ENCODE measurements around the gene SMARCC1. TPM values are rescaled to one million over a fixed set of nuclear protein-coding genes. Genes with fewer than 3 reads are reported as not detected.

SMARCC1 gene
- total RNA-seq, 2 donors from 2014 or later: 37.2 to 38.7 TPM

DNA sequence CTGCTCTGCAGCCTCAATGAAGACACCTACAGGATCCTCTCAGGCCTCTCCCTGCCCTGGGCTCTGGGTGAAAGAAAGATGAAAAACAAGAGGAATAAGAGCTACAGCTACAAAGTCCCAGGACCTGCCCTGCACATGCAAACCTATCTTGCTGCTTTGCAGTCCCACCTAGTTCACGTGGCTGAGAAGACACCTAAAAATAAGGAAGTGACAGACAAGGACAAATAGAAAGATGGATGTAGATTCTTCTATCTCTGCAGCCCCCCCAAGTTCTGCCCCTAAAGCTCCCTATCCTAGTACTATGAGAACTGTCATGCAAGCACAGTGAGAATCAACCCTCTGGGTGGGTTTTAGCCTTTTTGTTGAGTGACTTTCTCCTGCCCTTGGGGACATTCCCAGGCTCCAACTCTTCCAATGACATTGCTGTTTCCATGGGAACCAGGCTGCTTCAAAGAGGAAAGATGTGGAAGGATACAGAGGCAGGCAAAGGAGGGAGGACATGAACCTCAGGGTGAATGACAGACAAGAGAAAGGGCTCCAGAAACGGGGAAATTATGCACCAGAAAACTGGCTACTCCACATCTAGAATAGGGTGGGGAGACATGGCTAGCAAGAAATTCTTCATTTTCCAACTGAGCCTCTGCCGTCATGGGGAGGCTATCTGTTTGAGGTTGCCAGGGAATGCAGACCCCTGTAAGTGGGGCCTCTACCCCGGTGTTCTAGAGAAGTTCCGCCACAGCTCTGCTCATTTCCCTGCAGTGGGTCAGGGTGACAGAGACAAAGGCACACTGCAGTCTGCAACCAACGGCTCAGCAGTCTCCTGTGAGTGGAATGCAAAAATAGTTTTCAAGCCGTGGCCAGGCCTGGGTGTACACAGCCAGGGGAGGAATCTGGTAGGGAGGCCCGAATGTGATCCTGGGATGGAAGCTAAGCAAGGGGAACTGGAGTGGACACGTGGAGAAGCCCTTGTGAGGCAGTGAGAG, 208.2 kb downstream of the SMARCC1 start:
- Histone ChIP-seq H3K9me3 (no peaks in the 10 kb centered on the region), H3K36me3 (no peaks in the 10 kb centered on the region), H3K27ac (no peak overlapping the region), H3K4me1 (ENCODE audit: control insufficient read depth in 1 of 2, low read depth in 2 of 2) (peaks cover 0 to 8% of the 10 kb centered on the region in 2 donors), H3K4me3 (no peak overlapping the region), H3K27me3 (replicated peaks; ENCODE audit: insufficient read depth) (no peaks in the 10 kb centered on the region)
- TF ChIP-seq, protein P1, sequence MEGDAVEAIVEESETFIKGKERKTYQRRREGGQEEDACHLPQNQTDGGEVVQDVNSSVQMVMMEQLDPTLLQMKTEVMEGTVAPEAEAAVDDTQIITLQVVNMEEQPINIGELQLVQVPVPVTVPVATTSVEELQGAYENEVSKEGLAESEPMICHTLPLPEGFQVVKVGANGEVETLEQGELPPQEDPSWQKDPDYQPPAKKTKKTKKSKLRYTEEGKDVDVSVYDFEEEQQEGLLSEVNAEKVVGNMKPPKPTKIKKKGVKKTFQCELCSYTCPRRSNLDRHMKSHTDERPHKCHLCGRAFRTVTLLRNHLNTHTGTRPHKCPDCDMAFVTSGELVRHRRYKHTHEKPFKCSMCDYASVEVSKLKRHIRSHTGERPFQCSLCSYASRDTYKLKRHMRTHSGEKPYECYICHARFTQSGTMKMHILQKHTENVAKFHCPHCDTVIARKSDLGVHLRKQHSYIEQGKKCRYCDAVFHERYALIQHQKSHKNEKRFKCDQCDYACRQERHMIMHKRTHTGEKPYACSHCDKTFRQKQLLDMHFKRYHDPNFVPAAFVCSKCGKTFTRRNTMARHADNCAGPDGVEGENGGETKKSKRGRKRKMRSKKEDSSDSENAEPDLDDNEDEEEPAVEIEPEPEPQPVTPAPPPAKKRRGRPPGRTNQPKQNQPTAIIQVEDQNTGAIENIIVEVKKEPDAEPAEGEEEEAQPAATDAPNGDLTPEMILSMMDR (IDR thresholded peaks at IDR 0.05): no peak
- ATAC-seq (ENCODE audit: insufficient number of reproducible peaks, low FRiP score, low read depth) (no peak), DNase-seq (ENCODE audit: low spot score) (no peak)

GRCh38 chr3:47571391-47572175, 210.1 kb downstream of the SMARCC1 start:
- H3K4me1 ChIP-seq (ENCODE audit: control insufficient read depth in 1 of 2, low read depth in 2 of 2): no peaks in the 10 kb centered on the region
- DNase-seq (ENCODE audit: low spot score) (no peak), ATAC-seq (ENCODE audit: insufficient number of reproducible peaks, low FRiP score, low read depth) (no peak)
- no peaks in the 10 kb centered on the region for H3K27me3 ChIP-seq (replicated peaks; ENCODE audit: insufficient read depth)
- TF ChIP-seq, protein P1 (IDR thresholded peaks at IDR 0.05): no peak
- no peaks in the 10 kb centered on the region for H3K9me3 ChIP-seq
- H3K27ac ChIP-seq: no peak overlapping the region
- H3K4me3 ChIP-seq: no peak overlapping the region
- no peaks in the 10 kb centered on the region for H3K36me3 ChIP-seq

GRCh38 chr3:47568901-47569300, 212.8 kb downstream of the SMARCC1 start:
- ATAC-seq (ENCODE audit: insufficient number of reproducible peaks, low FRiP score, low read depth) (no peak), DNase-seq (ENCODE audit: low spot score) (no peak)
- Histone ChIP-seq H3K9me3 (no peaks in the 10 kb centered on the region), H3K4me1 (ENCODE audit: control insufficient read depth in 1 of 2, low read depth in 2 of 2) (no peaks in the 10 kb centered on the region), H3K36me3 (no peaks in the 10 kb centered on the region), H3K4me3 (no peak overlapping the region), H3K27ac (no peak overlapping the region), H3K27me3 (replicated peaks; ENCODE audit: insufficient read depth) (no peaks in the 10 kb centered on the region)
- TF ChIP-seq, protein P1 (IDR thresholded peaks at IDR 0.05): no peak

DNA sequence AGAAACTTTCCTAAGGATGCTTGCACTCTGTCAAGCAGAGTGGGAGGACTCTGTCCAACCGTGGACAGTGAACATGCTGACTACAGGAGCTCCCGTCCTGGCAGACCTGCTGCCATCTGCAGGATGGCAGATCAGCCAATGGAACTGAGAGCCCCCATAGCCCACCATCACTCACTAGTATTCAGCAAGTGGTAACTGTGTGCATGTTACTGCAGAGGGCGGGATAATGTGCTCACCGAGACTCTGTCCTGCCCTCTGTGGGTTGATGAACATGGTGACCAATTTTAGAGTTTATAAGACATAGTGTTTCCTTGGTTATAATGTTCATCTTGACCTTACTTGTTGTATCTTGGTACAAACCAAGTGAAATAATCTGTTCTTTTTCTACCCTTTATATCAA, 214.5 kb downstream of the SMARCC1 start:
- ATAC-seq (ENCODE audit: insufficient number of reproducible peaks, low FRiP score, low read depth) (no peak), DNase-seq (ENCODE audit: low spot score) (no peak)
- H3K4me3 ChIP-seq: no peak overlapping the region
- H3K27ac ChIP-seq: no peak overlapping the region
- H3K36me3 ChIP-seq: no peaks in the 10 kb centered on the region
- no peaks in the 10 kb centered on the region for H3K4me1 ChIP-seq (ENCODE audit: control insufficient read depth in 1 of 2, low read depth in 2 of 2)
- no peaks in the 10 kb centered on the region for H3K27me3 ChIP-seq (replicated peaks; ENCODE audit: insufficient read depth)
- H3K9me3 ChIP-seq: no peaks in the 10 kb centered on the region
- TF ChIP-seq, protein P1 (IDR thresholded peaks at IDR 0.05): no peak

- Histone ChIP-seq H3K9me3 (no peaks in the 10 kb centered on the region), H3K4me3 (no peak overlapping the region), H3K4me1 (ENCODE audit: control insufficient read depth in 1 of 2, low read depth in 2 of 2) (no peaks in the 10 kb centered on the region), H3K27ac (no peak overlapping the region), H3K36me3 (no peaks in the 10 kb centered on the region), H3K27me3 (replicated peaks; ENCODE audit: insufficient read depth) (no peaks in the 10 kb centered on the region)
- TF ChIP-seq, protein P1 (IDR thresholded peaks at IDR 0.05): no peak
- DNase-seq (ENCODE audit: low spot score) (no peak), ATAC-seq (ENCODE audit: insufficient number of reproducible peaks, low FRiP score, low read depth) (no peak)
Measured at GRCh38 chr3:47566667-47567066, 215.0 kb downstream of the SMARCC1 start.

Measured in thoracic aorta (tissue), 2 donors.